Body of pancreas (tissue), 4 donors: Measurements from ENCODE around the gene GPD1L.

Experiments used
- CTCF ChIP-seq, 7 experiments: fragments of 450-650 bp in 4 of 7; fragments of 200-600 bp in 3 of 7; sonication (generic) in 3 of 7; IDR thresholded peaks; one replicate each; pipeline ENCODE4 v1.5.1; 2016 to 2019; ENCODE audit warnings: antibody characterized with exemption in 7 of 7
- POLR2A ChIP-seq, 3 donors: fragments of 450-650 bp; IDR thresholded peaks; one replicate each; pipeline ENCODE4 v1.6.1; 2016; ENCODE audit warnings: antibody characterized with exemption in 3 of 3, mild to moderate bottlenecking in 2 of 3

- TF ChIP-seq POLR2A (IDR thresholded peaks at IDR 0.05) (no peak), CTCF (IDR thresholded peaks at IDR 0.05) (no peak)
These were observed 2.8 kb downstream of the GPD1L start for GRCh38 chr3:32109256-32109655.
